HepG2 (cell line): ENCODE results near the gene TSPAN3. TPM values are rescaled to one million over a fixed set of nuclear protein-coding genes. Genes with fewer than 3 reads are reported as not detected.

ENCODE experiments used
- ATAC-seq: fragments of 200-7000 bp; cut with Tn5 transposase; 3 replicates; pipeline ENCODE4 v1.9.1; 2020; ENCODE audit warnings: mild to moderate bottlenecking, moderate library complexity
- BruUV-seq: library from RNA; stranded (reverse); fragments of 400-500 nt; replicated peaks from 2 replicates; lab custom pipeline; 2021; lab: Mats Ljungman, UMichigan
- CTCF ChIA-PET: fragments of 300-600 bp; formaldehyde crosslinking; extraction: SDS; loops from one replicate; lab custom pipeline; 2021; ENCODE audit warnings: low total read pairs, inconsistent platforms, low intra/inter-chr PET ratio; lab: Yijun Ruan, JAX
- POLR2A ChIA-PET: fragments of 350-600 bp; sonication (Branson Sonifier 250); formaldehyde crosslinking; loops from one replicate; lab custom pipeline; 2020; ENCODE audit warnings: antibody characterized with exemption, inconsistent platforms; lab: Yijun Ruan, JAX
- DNase-seq: peaks from one replicate; pipeline ENCODE4 v3.0.0-alpha.2; 2015; ENCODE audit warnings: low spot score
- FAIRE-seq: peaks from 3 replicates; lab custom pipeline; 2011; peaks lifted over from hg19 to GRCh38; lab: Jason Lieb, UNC
- H2AFZ ChIP-seq: one replicate; pipeline ENCODE4 v1.6.1; 2011; ENCODE audit warnings: low read length, inconsistent platforms
- H3K27ac ChIP-seq: fragments of 300-600 bp; 3 replicates; pipeline ENCODE4 v1.8.0; 2011; ENCODE audit warnings: mixed run types, mild to moderate bottlenecking, mixed read lengths, low read length, inconsistent platforms; ENCODE audit not compliant: insufficient read depth; ENCODE audit errors: extremely low read length
- H3K27me3 ChIP-seq, 2 experiments: fragments of 200-600 bp in 1 of 2; 2 replicates in 1 of 2; 3 replicates in 1 of 2; pipeline versions ENCODE4 v1.6.0 to v1.8.0; 2011; ENCODE audit warnings: low read length in 2 of 2, mild to moderate bottlenecking in 2 of 2, moderate library complexity in 2 of 2, inconsistent platforms in 1 of 2; ENCODE audit not compliant: insufficient read depth in 2 of 2, control insufficient read depth in 1 of 2
- H3K36me3 ChIP-seq, 2 experiments: fragments of 200-600 bp in 1 of 2; replicated peaks in 1 of 2; 2 replicates in 1 of 2; 3 replicates in 1 of 2; pipeline versions ENCODE4 v1.5.1 to v1.8.0; 2011; ENCODE audit warnings: low read length in 2 of 2, inconsistent platforms in 1 of 2; ENCODE audit not compliant: insufficient read depth in 2 of 2, control insufficient read depth in 1 of 2
- H3K4me1 ChIP-seq: 2 replicates; pipeline ENCODE4 v1.5.1; 2012; ENCODE audit warnings: low read length, inconsistent platforms; ENCODE audit not compliant: insufficient read depth
- H3K4me2 ChIP-seq: 2 replicates; pipeline ENCODE4 v1.6.0; 2011; ENCODE audit warnings: low read depth, low read length, inconsistent platforms
- H3K4me3 ChIP-seq, 3 experiments: fragments of 200-600 bp in 1 of 3; sonication (generic), shearing (Covaris generic) in 1 of 3; replicated peaks in 1 of 3; 2 replicates each; pipeline ENCODE4 v1.5.1; 2011 to 2016; ENCODE audit warnings: low read length in 3 of 3, inconsistent platforms in 2 of 3, low read depth in 2 of 3, mild to moderate bottlenecking in 2 of 3, control low read depth in 1 of 3, mixed read lengths in 1 of 3; ENCODE audit not compliant: insufficient read depth in 1 of 3
- H3K79me2 ChIP-seq: one replicate; pipeline ENCODE4 v1.6.1; 2011; ENCODE audit warnings: low read length, inconsistent platforms; ENCODE audit not compliant: insufficient read depth
- H3K9ac ChIP-seq: 2 replicates; pipeline ENCODE4 v1.6.0; 2011; ENCODE audit warnings: mild to moderate bottlenecking, low read depth, low read length, inconsistent platforms; ENCODE audit not compliant: insufficient read depth
- H3K9me3 ChIP-seq: 2 replicates; pipeline ENCODE4 v1.5.1; 2012; ENCODE audit warnings: mild to moderate bottlenecking, low read length
- H4K20me1 ChIP-seq: 2 replicates; pipeline ENCODE4 v1.6.0; 2011; ENCODE audit warnings: inconsistent platforms, mild to moderate bottlenecking, low read length, moderate library complexity; ENCODE audit not compliant: insufficient read depth
- FOSL2 ChIP-seq: sonication (generic); formaldehyde crosslinking; IDR thresholded peaks from 2 replicates; pipeline ENCODE4 v1.4.0; 2020; ENCODE audit warnings: missing genetic modification reagents
- HMG20A ChIP-seq: IDR thresholded peaks from 2 replicates; pipeline ENCODE4 v1.6.1; 2016; ENCODE audit warnings: borderline replicate concordance
- HNRNPL ChIP-seq: fragments of 200-400 bp; formaldehyde crosslinking; IDR thresholded peaks from 2 replicates; pipeline ENCODE4 v1.6.1; 2017; ENCODE audit warnings: mild to moderate bottlenecking, low read depth, low read length
- IKZF4 ChIP-seq: sonication (generic); formaldehyde crosslinking; IDR thresholded peaks from 2 replicates; pipeline ENCODE4 v1.5.1; 2020; ENCODE audit warnings: borderline replicate concordance, mild to moderate bottlenecking, low read depth, missing genetic modification reagents; ENCODE audit errors: not compliant biosample characterization
- JUND ChIP-seq: sonication (generic); formaldehyde crosslinking; IDR thresholded peaks from 2 replicates; pipeline ENCODE4 v1.8.0; 2022; ENCODE audit warnings: mild to moderate bottlenecking, missing genetic modification reagents
- MED8 ChIP-seq: sonication (generic); formaldehyde crosslinking; IDR thresholded peaks from 2 replicates; pipeline ENCODE4 v1.8.1; 2023; ENCODE audit warnings: mild to moderate bottlenecking, missing genetic modification reagents; ENCODE audit not compliant: insufficient replicate concordance
- MYNN ChIP-seq: sonication (generic); formaldehyde crosslinking; IDR thresholded peaks from 2 replicates; pipeline ENCODE4 v1.4.0; 2020; ENCODE audit warnings: mild to moderate bottlenecking, low read depth, missing genetic modification reagents
- REXO4 ChIP-seq: sonication (generic); formaldehyde crosslinking; IDR thresholded peaks from 2 replicates; pipeline ENCODE4 v1.8.0; 2022; ENCODE audit warnings: missing genetic modification reagents, mild to moderate bottlenecking, borderline replicate concordance
- SMC3 ChIP-seq: IDR thresholded peaks from 2 replicates; pipeline ENCODE4 v1.6.1; 2011; ENCODE audit warnings: low read length, improper control_type of control experiment
- TBX2 ChIP-seq: sonication (generic); formaldehyde crosslinking; IDR thresholded peaks from 2 replicates; pipeline ENCODE4 v1.5.0; 2020; ENCODE audit warnings: missing genetic modification reagents, mild to moderate bottlenecking, borderline replicate concordance
- TCF7L2 ChIP-seq: IDR thresholded peaks from 2 replicates; pipeline ENCODE4 v1.6.1; 2011; ENCODE audit warnings: mild to moderate bottlenecking, low read depth, low read length, moderate library complexity
- ZNF569 ChIP-seq: sonication (generic); formaldehyde crosslinking; IDR thresholded peaks from 2 replicates; pipeline ENCODE4 v1.5.0; 2020; ENCODE audit warnings: mild to moderate bottlenecking, missing genetic modification reagents, moderate library complexity, borderline replicate concordance
- ZNF746 ChIP-seq: sonication (generic); formaldehyde crosslinking; IDR thresholded peaks from 2 replicates; pipeline ENCODE4 v1.8.0; 2022; ENCODE audit warnings: mild to moderate bottlenecking, missing genetic modification reagents
- WGBS: methylation state at CpG from one replicate; pipeline ENCODE4 v1.1.6; 2017; ENCODE audit warnings: low lambda C conversion rate; 5-methylcytosine and 5-hydroxymethylcytosine counted together
- in situ Hi-C: cut with HindIII; loops from 2 replicates; pipeline ENCODE4 v1.10.0; 2017; ENCODE audit warnings: low pct_unique_long_range_greater_than_20kb; ENCODE audit not compliant: extremely low pct_ligation_motif_present
- intact Hi-C: fragments of 100-400 bp; cut with micrococcal nuclease; formaldehyde crosslinking; loops from one replicate; pipeline ENCODE4 v1.10.0; 2022; ENCODE audit not compliant: unreplicated experiment
- polyA plus RNA-seq, 8 experiments: library from polyadenylated mRNA; depleted of rRNA in 3 of 8; stranded (reverse) in 7 of 8; unstranded in 1 of 8; fragments of >200 nt; fragmentation: Illumina TruSeq in 4 of 8; extraction: Trizol in 4 of 8; gene quantifications; 2 replicates each; pipeline versions ENCODE4 v1.2.1 to v1.2.3, GENCODE V29; 2011 to 2016; ENCODE audit warnings: low read depth in 4 of 8, missing spikeins in 1 of 8, mixed read lengths in 1 of 8; ENCODE audit not compliant: insufficient read depth in 1 of 8
- total RNA-seq, 5 experiments: library from RNA; depleted of rRNA; stranded (reverse); fragments of >200 nt; fragmentation: Illumina TruSeq; extraction: Trizol; gene quantifications; 2 replicates each; pipeline ENCODE4 v1.2.3, GENCODE V29; 2016; ENCODE audit warnings: low read depth in 1 of 5
- TF ChIP-seq, protein P1 (sequence below): sonication (generic); formaldehyde crosslinking; IDR thresholded peaks from 2 replicates; pipeline ENCODE4 v1.8.1; 2023; ENCODE audit warnings: mild to moderate bottlenecking, missing genetic modification reagents
- TF ChIP-seq, protein P2 (sequence below): sonication (generic); formaldehyde crosslinking; IDR thresholded peaks from 2 replicates; pipeline ENCODE4 v1.4.0; 2020; ENCODE audit warnings: mild to moderate bottlenecking, missing genetic modification reagents
- TF ChIP-seq, protein P3 (sequence below): sonication (generic); formaldehyde crosslinking; IDR thresholded peaks from 2 replicates; pipeline ENCODE4 v1.5.0; 2020; ENCODE audit warnings: mild to moderate bottlenecking, missing genetic modification reagents, moderate library complexity
- TF ChIP-seq, protein P4 (sequence below): IDR thresholded peaks from 2 replicates; pipeline ENCODE4 v1.6.1; 2016; ENCODE audit warnings: control low read depth
- TF ChIP-seq, protein P5 (sequence below): IDR thresholded peaks from 2 replicates; pipeline ENCODE4 v1.6.1; 2016; ENCODE audit warnings: low read depth, borderline replicate concordance

TSPAN3 gene
- total and polyA plus RNA-seq, 2 of the 13 experiments (the other 11 are each of a cell fraction or from before 2014, with no cell fraction given): 167 to 170 TPM

DNA sequence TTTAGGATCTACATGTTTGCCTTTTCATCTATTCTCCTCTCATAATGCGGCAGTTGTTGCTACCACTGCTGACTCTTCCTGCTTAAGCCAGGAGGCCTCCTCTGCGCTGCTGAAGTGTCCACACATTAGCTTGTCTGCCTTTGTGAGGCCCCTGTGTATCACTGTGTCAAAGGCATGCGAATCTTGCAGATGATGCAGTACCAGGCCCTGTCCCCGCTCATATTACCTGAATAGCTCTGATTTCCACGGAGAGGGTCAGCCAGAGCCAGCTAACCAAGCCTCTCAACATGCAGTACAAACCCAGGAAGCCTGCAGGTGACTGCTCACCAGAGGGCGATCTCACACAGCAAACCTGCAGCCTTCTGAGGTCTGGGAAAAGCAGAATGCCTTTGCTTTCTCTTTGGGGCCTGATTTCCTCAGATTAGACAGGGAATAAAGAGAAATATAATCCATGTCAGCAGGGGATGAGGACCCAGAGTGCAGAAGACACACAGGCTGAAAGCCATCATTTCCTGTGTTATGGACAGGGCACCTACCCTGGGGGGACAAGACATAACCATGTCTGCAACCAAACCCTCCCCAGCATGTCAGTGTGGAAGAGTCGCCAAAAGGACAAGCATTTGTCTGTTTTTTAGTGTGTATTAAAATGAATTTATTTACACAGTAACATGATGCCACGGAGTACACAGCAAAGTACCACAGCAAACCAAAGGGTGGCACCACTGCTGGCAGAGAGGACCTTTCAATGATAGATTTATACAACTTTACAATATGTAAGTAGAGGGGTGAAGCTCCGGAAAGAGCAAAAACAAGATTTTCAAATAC, 36.8 kb upstream of the TSPAN3 start:
- intact Hi-C loops: loop anchor here (1.0 kb wide), 1 partner anchor 389 kb away; no protein-coding TSS in a partner anchor
- TF ChIP-seq TBX2 (CRISPR knock-in tag) (0 out of 2 replicates have a peak, but pooled peaks have one; percentile 19), REXO4 (CRISPR knock-in tag) (no peak), HNRNPL (no peak), ZNF746 (CRISPR knock-in tag) (no peak), ZNF569 (no peak), IKZF4 (no peak), SMC3 (peak; percentile 91), JUND (0 out of 2 replicates have a peak, but pooled peaks have one; percentile 17), FOSL2 (no peak), MED8 (CRISPR knock-in tag) (no peak), TCF7L2 (no peak), MYNN (CRISPR knock-in tag) (no peak), HMG20A (CRISPR knock-in tag) (no peak)
- TF ChIP-seq, protein P1, sequence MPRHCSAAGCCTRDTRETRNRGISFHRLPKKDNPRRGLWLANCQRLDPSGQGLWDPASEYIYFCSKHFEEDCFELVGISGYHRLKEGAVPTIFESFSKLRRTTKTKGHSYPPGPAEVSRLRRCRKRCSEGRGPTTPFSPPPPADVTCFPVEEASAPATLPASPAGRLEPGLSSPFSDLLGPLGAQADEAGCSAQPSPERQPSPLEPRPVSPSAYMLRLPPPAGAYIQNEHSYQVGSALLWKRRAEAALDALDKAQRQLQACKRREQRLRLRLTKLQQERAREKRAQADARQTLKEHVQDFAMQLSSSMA: no peak
- TF ChIP-seq, protein P2, sequence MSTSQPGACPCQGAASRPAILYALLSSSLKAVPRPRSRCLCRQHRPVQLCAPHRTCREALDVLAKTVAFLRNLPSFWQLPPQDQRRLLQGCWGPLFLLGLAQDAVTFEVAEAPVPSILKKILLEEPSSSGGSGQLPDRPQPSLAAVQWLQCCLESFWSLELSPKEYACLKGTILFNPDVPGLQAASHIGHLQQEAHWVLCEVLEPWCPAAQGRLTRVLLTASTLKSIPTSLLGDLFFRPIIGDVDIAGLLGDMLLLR (CRISPR knock-in tag): no peak
- TF ChIP-seq, protein P3, sequence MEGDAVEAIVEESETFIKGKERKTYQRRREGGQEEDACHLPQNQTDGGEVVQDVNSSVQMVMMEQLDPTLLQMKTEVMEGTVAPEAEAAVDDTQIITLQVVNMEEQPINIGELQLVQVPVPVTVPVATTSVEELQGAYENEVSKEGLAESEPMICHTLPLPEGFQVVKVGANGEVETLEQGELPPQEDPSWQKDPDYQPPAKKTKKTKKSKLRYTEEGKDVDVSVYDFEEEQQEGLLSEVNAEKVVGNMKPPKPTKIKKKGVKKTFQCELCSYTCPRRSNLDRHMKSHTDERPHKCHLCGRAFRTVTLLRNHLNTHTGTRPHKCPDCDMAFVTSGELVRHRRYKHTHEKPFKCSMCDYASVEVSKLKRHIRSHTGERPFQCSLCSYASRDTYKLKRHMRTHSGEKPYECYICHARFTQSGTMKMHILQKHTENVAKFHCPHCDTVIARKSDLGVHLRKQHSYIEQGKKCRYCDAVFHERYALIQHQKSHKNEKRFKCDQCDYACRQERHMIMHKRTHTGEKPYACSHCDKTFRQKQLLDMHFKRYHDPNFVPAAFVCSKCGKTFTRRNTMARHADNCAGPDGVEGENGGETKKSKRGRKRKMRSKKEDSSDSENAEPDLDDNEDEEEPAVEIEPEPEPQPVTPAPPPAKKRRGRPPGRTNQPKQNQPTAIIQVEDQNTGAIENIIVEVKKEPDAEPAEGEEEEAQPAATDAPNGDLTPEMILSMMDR (CRISPR knock-in tag): peak; percentile 87
- TF ChIP-seq, protein P4, sequence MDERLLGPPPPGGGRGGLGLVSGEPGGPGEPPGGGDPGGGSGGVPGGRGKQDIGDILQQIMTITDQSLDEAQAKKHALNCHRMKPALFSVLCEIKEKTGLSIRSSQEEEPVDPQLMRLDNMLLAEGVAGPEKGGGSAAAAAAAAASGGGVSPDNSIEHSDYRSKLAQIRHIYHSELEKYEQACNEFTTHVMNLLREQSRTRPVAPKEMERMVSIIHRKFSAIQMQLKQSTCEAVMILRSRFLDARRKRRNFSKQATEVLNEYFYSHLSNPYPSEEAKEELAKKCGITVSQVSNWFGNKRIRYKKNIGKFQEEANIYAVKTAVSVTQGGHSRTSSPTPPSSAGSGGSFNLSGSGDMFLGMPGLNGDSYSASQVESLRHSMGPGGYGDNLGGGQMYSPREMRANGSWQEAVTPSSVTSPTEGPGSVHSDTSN (CRISPR knock-in tag): no peak
- TF ChIP-seq, protein P5, sequence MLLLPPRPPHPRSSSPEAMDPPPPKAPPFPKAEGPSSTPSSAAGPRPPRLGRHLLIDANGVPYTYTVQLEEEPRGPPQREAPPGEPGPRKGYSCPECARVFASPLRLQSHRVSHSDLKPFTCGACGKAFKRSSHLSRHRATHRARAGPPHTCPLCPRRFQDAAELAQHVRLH (CRISPR knock-in tag): no peak

More for the DNA sequence above, 36.8 kb upstream of the TSPAN3 start:
- Histone ChIP-seq H3K27ac (no peak overlapping the region), H3K9me3 (no peaks in the 10 kb centered on the region), H4K20me1 (no peaks in the 10 kb centered on the region), H3K36me3 (peaks cover 0 to 4% of the 10 kb centered on the region in 2 experiments; a peak in 1 of 5 replicates), H3K79me2 (no peaks in the 10 kb centered on the region), H3K4me3 (no peak overlapping the region), H3K9ac (no peak overlapping the region), H2AFZ (no peak overlapping the region), H3K27me3 (no peaks in the 10 kb centered on the region), H3K4me2 (no peak overlapping the region), H3K4me1 (no peaks in the 10 kb centered on the region; the same call in 1 of the 2 replicates)
- ATAC-seq: peak; percentile 94
- DNase-seq: peak; percentile 41
- peak; percentile 47 for FAIRE-seq
- no TSS peak for BruUV-seq
- POLR2A ChIA-PET: no interaction called here
- 51% methylated on average over 9 of the region's 9 CpGs for WGBS
- in situ Hi-C loops: loop anchor here (5.0 kb wide), 1 partner anchor 435 kb away; no protein-coding TSS in a partner anchor
- CTCF ChIA-PET: interaction anchor here (1.8 to 2.0 kb wide), 2 partner anchors 389 to 436 kb away, joined by 10 to 15 read pairs; no protein-coding TSS in a partner anchor
